ENCODE measurements around the gene UNC5A.

DNA sequence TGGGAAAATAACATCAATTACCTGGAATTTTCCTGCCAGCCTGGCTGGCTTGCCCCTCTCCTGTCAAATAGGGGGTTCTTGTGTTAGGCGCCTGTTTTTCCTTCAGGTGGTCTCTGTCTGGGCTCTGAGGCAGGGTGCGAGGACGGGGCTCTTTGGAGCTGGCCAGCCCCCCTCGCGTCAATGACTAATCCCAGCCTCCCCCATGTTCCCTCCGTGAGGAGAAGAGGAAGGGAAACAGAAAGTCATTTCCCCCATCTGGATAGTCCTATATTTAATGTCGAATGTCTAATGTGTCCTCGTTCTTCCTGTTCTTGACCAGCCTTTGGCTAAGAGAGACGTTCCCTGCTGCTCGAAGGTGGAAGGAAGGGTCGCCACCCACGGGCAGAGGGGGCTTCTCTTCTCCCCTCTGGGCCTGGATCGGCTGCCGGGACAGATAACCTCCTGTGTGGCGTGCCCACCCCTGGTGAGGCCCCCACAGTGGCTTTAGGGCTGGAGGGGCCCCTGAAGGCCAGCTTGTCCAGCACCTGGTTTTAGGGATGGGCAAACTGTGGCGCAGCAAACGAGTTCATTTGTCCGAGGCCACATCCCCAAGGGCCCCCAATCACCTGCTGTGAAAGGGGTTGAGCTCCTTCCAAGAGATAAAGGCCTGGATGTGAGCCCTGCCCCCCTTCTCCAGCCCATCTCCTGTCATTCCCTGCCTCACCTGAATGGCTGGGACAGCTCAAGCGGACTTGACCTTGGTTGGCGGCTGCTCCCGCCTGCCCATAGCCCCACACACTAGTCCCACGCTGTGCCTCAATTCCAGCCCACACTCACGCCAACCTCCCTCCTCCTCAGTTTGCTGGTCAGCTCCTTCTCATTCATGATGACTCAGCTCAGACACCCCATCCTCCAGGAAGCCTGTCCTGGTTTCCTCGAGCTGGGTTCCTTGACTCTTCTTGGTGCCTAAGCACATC lies 35.9 kb upstream of the UNC5A start:
- TF ChIP-seq, protein P1, sequence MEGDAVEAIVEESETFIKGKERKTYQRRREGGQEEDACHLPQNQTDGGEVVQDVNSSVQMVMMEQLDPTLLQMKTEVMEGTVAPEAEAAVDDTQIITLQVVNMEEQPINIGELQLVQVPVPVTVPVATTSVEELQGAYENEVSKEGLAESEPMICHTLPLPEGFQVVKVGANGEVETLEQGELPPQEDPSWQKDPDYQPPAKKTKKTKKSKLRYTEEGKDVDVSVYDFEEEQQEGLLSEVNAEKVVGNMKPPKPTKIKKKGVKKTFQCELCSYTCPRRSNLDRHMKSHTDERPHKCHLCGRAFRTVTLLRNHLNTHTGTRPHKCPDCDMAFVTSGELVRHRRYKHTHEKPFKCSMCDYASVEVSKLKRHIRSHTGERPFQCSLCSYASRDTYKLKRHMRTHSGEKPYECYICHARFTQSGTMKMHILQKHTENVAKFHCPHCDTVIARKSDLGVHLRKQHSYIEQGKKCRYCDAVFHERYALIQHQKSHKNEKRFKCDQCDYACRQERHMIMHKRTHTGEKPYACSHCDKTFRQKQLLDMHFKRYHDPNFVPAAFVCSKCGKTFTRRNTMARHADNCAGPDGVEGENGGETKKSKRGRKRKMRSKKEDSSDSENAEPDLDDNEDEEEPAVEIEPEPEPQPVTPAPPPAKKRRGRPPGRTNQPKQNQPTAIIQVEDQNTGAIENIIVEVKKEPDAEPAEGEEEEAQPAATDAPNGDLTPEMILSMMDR (IDR thresholded peaks at IDR 0.05) = no peak
- no peak for TF ChIP-seq POLR2A (IDR thresholded peaks at IDR 0.05)

Data from uterus (tissue), 2 donors.